Measurements from ENCODE around the gene MICAL2. TPM values are rescaled to one million over a fixed set of nuclear protein-coding genes. Genes with fewer than 3 reads are reported as not detected.

MICAL2 gene
- polyA plus RNA-seq, 2 donors = 4.5 to 6.2 TPM

DNA sequence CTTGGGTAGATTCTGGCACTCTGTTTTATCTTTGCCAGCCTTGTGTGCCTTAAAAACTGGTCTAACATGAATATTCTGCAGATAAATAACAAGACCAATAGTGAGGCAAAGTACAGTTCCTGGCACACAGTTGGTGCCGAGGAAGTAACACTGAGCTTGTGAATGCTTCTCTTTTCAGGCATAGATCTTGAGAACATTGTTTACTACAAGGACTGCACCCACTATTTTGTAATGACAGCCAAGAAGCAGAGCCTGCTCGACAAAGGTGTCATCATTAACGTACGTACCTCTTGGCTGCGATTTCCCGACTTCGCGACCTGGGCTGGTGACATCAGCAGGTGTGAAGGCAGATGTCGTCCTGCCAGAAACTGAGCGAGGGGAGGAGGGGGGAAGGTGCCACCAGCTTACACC lies 105.7 kb downstream of the MICAL2 start:
- Histone ChIP-seq H3K4me1 (ENCODE audit: control insufficient read depth in 2 of 2, insufficient read depth in 2 of 2, low read length in 1 of 2) (peaks cover 2% of the 10 kb centered on the region in 2 donors), H3K27me3 (ENCODE audit: control insufficient read depth in 1 of 2, insufficient read depth in 2 of 2, low read length in 2 of 2) (no peaks in the 10 kb centered on the region), H3K9me3 (ENCODE audit: control insufficient read depth in 2 of 2, insufficient read depth in 1 of 2, low read depth in 1 of 2, low read length in 1 of 2) (no peaks in the 10 kb centered on the region), H3K36me3 (ENCODE audit: control insufficient read depth in 2 of 2, insufficient read depth in 2 of 2, low read length in 1 of 2) (no peaks in the 10 kb centered on the region), H3K4me3 (ENCODE audit: low read depth in 1 of 2, low read length in 2 of 2) (no peak overlapping the region), H3K27ac (ENCODE audit: low read depth in 2 of 2, low read length in 1 of 2) (peak overlapping the region in 1 of 2 donors; percentile 42)
- WGBS, 2 donors = 42 to 68% methylated on average over 10 of the region's 10 CpGs

DNA sequence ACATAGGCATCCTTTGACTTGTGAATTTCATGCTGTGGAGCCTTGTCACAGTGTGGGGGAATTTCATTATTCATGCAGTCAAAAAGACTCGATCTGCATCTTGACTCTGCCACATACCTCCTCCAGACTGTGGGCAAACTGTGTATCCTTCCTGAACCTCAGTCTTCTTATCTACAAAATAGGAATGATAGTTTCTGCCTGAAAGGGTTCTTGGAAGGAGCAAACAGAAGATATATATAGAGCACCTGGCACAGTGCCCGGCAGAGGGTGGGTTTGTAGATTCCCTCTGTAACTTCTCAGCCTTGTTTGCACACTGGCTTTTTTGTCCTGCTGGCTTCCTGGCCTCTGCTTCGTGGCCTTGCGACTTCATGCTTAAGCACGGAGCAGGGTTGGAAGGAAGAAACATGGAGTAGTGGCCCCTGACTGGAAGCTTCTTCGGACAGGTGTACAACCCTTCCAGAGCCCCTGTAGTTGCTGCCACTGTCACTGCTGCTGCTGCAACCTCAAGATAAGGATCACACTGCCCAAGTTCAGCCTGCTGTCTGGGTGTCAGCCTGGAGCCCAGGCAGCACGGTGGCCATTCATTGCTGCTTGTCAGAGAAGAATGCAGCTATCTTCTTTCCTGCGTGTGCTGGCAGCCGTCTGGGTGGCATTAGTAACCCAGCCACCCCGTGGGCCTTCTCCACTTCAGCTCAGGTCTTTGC lies 106.4 kb downstream of the MICAL2 start:
- 41 to 53% methylated on average over 10 of the region's 10 CpGs for WGBS, 2 donors
- H3K4me3 ChIP-seq (ENCODE audit: low read depth in 1 of 2, low read length in 2 of 2) = no peak overlapping the region
- H3K36me3 ChIP-seq (ENCODE audit: control insufficient read depth in 2 of 2, insufficient read depth in 2 of 2, low read length in 1 of 2) = peaks cover 0 to 2% of the 10 kb centered on the region in 2 donors
- peak overlapping the region in 1 of 2 donors; percentile 42 for H3K27ac ChIP-seq (ENCODE audit: low read depth in 2 of 2, low read length in 1 of 2)
- no peaks in the 10 kb centered on the region for H3K27me3 ChIP-seq (ENCODE audit: control insufficient read depth in 1 of 2, insufficient read depth in 2 of 2, low read length in 2 of 2)
- H3K4me1 ChIP-seq (ENCODE audit: control insufficient read depth in 2 of 2, insufficient read depth in 2 of 2, low read length in 1 of 2) = peaks cover 2% of the 10 kb centered on the region in 2 donors
- no peaks in the 10 kb centered on the region for H3K9me3 ChIP-seq (ENCODE audit: control insufficient read depth in 2 of 2, insufficient read depth in 1 of 2, low read depth in 1 of 2, low read length in 1 of 2)

DNA sequence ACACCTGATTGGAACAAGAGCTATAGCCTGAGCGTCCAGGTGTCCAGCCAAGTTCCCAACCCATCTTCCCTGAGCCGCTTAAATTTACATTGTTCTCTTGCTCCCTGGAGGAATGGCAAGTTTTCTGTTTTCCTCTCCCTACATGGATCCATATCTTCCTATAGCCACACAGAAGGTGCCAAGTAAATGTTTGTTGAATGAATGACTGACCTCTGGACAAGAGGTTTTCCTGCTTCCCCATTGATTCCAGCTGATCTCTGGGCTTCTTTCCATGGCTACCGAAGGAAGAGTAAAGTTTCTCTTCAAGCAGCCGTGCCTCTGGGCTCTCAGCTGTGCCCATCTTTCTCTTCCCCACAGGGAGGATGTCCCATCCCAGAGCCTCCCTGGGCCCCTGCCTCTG lies 107.5 kb downstream of the MICAL2 start:
- H3K36me3 ChIP-seq (ENCODE audit: control insufficient read depth in 2 of 2, insufficient read depth in 2 of 2, low read length in 1 of 2) = peaks cover 3% of the 10 kb centered on the region in 2 donors
- H3K4me3 ChIP-seq (ENCODE audit: low read depth in 1 of 2, low read length in 2 of 2) = no peak overlapping the region
- H3K27ac ChIP-seq (ENCODE audit: low read depth in 2 of 2, low read length in 1 of 2) = no peak overlapping the region
- no peaks in the 10 kb centered on the region for H3K27me3 ChIP-seq (ENCODE audit: control insufficient read depth in 1 of 2, insufficient read depth in 2 of 2, low read length in 2 of 2)
- H3K4me1 ChIP-seq (ENCODE audit: control insufficient read depth in 2 of 2, insufficient read depth in 2 of 2, low read length in 1 of 2) = peaks cover 2 to 9% of the 10 kb centered on the region in 2 donors
- 81 to 92% methylated on average over 4 of the region's 4 CpGs for WGBS, 2 donors
- H3K9me3 ChIP-seq (ENCODE audit: control insufficient read depth in 2 of 2, insufficient read depth in 1 of 2, low read depth in 1 of 2, low read length in 1 of 2) = no peaks in the 10 kb centered on the region

DNA sequence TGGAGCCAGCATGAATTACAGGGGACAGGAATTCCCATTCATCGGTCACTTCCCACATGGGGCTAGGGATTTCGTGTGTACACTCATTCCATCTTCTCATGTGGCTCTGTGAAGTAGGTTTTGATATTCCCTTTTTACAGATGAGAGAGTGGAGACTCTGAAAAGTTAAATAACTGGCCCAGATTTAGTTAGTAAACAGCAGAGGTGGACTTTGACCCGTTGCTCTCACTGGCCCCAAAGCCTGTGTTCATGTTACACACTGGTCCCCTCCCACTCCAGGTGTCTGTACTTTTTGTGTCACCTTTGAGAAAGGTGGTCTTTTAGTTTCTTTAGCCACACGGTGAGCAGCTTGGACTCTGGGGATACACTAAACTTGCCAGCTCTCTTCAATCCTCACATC lies 108.5 kb downstream of the MICAL2 start:
- Histone ChIP-seq H3K9me3 (ENCODE audit: control insufficient read depth in 2 of 2, insufficient read depth in 1 of 2, low read depth in 1 of 2, low read length in 1 of 2) (no peaks in the 10 kb centered on the region), H3K4me1 (ENCODE audit: control insufficient read depth in 2 of 2, insufficient read depth in 2 of 2, low read length in 1 of 2) (peaks cover 4 to 11% of the 10 kb centered on the region in 2 donors), H3K4me3 (ENCODE audit: low read depth in 1 of 2, low read length in 2 of 2) (no peak overlapping the region), H3K36me3 (ENCODE audit: control insufficient read depth in 2 of 2, insufficient read depth in 2 of 2, low read length in 1 of 2) (peaks cover 3% of the 10 kb centered on the region in 2 donors), H3K27ac (ENCODE audit: low read depth in 2 of 2, low read length in 1 of 2) (no peak overlapping the region), H3K27me3 (ENCODE audit: control insufficient read depth in 1 of 2, insufficient read depth in 2 of 2, low read length in 2 of 2) (no peaks in the 10 kb centered on the region)
- 76 to 82% methylated on average over 4 of the region's 4 CpGs for WGBS, 2 donors

DNA sequence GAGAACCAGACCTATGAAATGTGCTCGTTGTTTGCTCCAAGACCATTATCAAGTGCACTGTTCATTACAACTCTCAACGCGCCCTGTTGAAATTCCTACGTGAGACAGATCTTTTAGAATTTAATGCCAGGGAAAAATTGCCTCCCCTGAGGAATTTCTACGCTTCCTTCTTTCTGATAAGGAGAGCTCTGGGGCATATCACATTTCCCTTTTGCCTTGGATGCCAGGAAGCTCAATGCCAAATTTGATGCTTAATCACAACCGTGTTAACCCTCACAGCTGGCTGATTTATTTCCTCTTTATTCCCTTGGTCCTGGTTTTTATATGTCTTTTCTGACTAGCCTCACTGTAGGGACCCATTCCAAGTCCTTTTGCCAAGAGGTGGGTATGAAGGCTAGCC lies 109.4 kb downstream of the MICAL2 start:
- Histone ChIP-seq H3K4me3 (ENCODE audit: low read depth in 1 of 2, low read length in 2 of 2) (no peak overlapping the region), H3K4me1 (ENCODE audit: control insufficient read depth in 2 of 2, insufficient read depth in 2 of 2, low read length in 1 of 2) (peaks cover 7 to 11% of the 10 kb centered on the region in 2 donors), H3K9me3 (ENCODE audit: control insufficient read depth in 2 of 2, insufficient read depth in 1 of 2, low read depth in 1 of 2, low read length in 1 of 2) (no peaks in the 10 kb centered on the region), H3K36me3 (ENCODE audit: control insufficient read depth in 2 of 2, insufficient read depth in 2 of 2, low read length in 1 of 2) (peaks cover 3% of the 10 kb centered on the region in 2 donors), H3K27me3 (ENCODE audit: control insufficient read depth in 1 of 2, insufficient read depth in 2 of 2, low read length in 2 of 2) (no peaks in the 10 kb centered on the region), H3K27ac (ENCODE audit: low read depth in 2 of 2, low read length in 1 of 2) (no peak overlapping the region)
- WGBS, 2 donors = 53 to 65% methylated on average over 6 of the region's 6 CpGs

DNA sequence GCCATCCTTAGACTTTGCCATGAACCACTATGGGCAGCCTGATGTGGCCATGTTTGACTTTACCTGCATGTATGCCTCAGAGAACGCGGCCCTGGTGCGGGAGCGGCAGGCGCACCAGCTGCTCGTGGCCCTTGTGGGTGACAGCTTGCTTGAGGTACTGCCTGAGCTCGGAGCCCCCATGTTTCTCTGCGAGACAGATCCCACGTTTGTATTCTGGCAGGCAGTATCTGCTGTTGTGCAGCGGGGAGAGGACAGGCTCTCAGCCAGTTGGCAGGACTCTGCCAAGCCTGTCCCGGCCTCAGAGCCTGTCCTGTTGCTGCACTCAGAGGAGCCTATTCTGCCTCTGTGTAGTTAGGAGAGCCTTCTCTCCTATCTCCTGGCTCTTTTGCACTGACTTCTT lies 109.9 kb downstream of the MICAL2 start:
- Histone ChIP-seq H3K27me3 (ENCODE audit: control insufficient read depth in 1 of 2, insufficient read depth in 2 of 2, low read length in 2 of 2) (no peaks in the 10 kb centered on the region), H3K4me1 (ENCODE audit: control insufficient read depth in 2 of 2, insufficient read depth in 2 of 2, low read length in 1 of 2) (peaks cover 7 to 11% of the 10 kb centered on the region in 2 donors), H3K36me3 (ENCODE audit: control insufficient read depth in 2 of 2, insufficient read depth in 2 of 2, low read length in 1 of 2) (peaks cover 3% of the 10 kb centered on the region in 2 donors), H3K9me3 (ENCODE audit: control insufficient read depth in 2 of 2, insufficient read depth in 1 of 2, low read depth in 1 of 2, low read length in 1 of 2) (no peaks in the 10 kb centered on the region), H3K4me3 (ENCODE audit: low read depth in 1 of 2, low read length in 2 of 2) (no peak overlapping the region), H3K27ac (ENCODE audit: low read depth in 2 of 2, low read length in 1 of 2) (peak overlapping the region in 1 of 2 donors; percentile 26)
- 59 to 60% methylated on average over 11 of the region's 11 CpGs for WGBS, 2 donors

DNA sequence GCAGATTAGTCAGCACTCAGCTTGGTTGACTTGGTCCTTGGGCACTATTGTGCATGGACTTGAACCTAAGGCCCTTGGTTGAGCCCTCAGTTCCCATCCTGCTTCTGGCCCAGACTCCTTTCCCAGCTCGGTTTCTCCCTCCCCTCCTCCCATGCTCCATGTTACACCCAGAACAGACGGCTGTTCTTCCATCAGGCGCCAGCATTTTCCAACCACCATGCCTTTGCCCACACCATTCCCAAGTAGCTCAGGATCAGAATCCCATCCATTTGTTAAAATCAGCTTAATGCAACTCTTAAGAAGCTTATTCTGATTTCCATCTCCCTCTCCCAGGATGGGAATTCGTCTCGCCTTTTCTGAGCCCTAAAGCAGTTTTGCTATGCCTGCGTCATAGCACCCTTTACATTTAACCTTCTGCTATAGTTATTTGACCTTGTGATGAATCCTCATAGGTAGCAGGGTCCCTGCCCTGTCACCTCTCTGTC lies 110.7 kb downstream of the MICAL2 start:
- no peaks in the 10 kb centered on the region for H3K9me3 ChIP-seq (ENCODE audit: control insufficient read depth in 2 of 2, insufficient read depth in 1 of 2, low read depth in 1 of 2, low read length in 1 of 2)
- H3K36me3 ChIP-seq (ENCODE audit: control insufficient read depth in 2 of 2, insufficient read depth in 2 of 2, low read length in 1 of 2) = peaks cover 3 to 6% of the 10 kb centered on the region in 2 donors
- H3K27ac ChIP-seq (ENCODE audit: low read depth in 2 of 2, low read length in 1 of 2) = peak overlapping the region in 1 of 2 donors; percentile 54
- no peaks in the 10 kb centered on the region for H3K27me3 ChIP-seq (ENCODE audit: control insufficient read depth in 1 of 2, insufficient read depth in 2 of 2, low read length in 2 of 2)
- WGBS, 2 donors = 93 to 97% methylated on average over 6 of the region's 6 CpGs
- H3K4me1 ChIP-seq (ENCODE audit: control insufficient read depth in 2 of 2, insufficient read depth in 2 of 2, low read length in 1 of 2) = peaks cover 7 to 11% of the 10 kb centered on the region in 2 donors
- H3K4me3 ChIP-seq (ENCODE audit: low read depth in 1 of 2, low read length in 2 of 2) = no peak overlapping the region

DNA sequence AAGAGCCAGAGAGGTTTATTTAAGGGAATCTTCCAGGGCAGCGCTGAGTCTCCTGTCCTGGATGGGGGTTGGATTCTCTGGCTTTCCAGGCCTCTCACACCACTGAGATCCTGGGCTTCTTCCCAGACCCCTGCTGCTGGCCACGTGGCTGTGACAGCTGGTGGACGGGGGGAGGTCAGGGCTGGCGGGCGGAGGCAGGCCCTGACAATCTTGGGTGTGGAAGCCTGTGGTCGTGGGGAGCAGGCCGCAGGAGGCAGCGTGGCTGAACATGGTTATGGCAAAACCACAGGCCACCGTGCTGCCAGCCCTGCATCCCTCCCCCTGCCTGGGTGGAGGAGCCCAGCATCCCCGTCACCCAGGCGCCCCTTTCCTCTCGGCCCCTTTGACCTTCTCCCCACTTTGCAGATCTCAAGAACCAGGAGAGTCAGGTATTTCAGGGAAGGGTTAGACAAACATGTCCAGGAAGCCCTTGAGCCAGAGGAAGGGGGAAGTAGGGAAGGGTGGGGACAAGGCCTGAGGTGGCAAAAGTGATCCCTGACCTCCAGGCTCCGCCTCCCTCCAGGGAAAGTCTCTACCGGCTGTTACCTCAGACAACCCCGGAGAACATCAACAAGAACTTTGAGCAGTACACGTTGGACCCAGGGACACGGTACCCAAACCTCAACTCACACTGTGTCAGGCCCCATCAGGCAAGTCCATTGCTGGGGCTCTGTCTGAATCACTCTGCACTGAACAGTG lies 111.8 kb downstream of the MICAL2 start:
- H3K4me3 ChIP-seq (ENCODE audit: low read depth in 1 of 2, low read length in 2 of 2) = no peak overlapping the region
- peak overlapping the region in 1 of 2 donors; percentile 34 for H3K27ac ChIP-seq (ENCODE audit: low read depth in 2 of 2, low read length in 1 of 2)
- 61 to 71% methylated on average over 17 of the region's 17 CpGs for WGBS, 2 donors
- peaks cover 5 to 9% of the 10 kb centered on the region in 2 donors for H3K4me1 ChIP-seq (ENCODE audit: control insufficient read depth in 2 of 2, insufficient read depth in 2 of 2, low read length in 1 of 2)
- H3K36me3 ChIP-seq (ENCODE audit: control insufficient read depth in 2 of 2, insufficient read depth in 2 of 2, low read length in 1 of 2) = peaks cover 3 to 13% of the 10 kb centered on the region in 2 donors
- no peaks in the 10 kb centered on the region for H3K27me3 ChIP-seq (ENCODE audit: control insufficient read depth in 1 of 2, insufficient read depth in 2 of 2, low read length in 2 of 2)
- H3K9me3 ChIP-seq (ENCODE audit: control insufficient read depth in 2 of 2, insufficient read depth in 1 of 2, low read depth in 1 of 2, low read length in 1 of 2) = no peaks in the 10 kb centered on the region

DNA sequence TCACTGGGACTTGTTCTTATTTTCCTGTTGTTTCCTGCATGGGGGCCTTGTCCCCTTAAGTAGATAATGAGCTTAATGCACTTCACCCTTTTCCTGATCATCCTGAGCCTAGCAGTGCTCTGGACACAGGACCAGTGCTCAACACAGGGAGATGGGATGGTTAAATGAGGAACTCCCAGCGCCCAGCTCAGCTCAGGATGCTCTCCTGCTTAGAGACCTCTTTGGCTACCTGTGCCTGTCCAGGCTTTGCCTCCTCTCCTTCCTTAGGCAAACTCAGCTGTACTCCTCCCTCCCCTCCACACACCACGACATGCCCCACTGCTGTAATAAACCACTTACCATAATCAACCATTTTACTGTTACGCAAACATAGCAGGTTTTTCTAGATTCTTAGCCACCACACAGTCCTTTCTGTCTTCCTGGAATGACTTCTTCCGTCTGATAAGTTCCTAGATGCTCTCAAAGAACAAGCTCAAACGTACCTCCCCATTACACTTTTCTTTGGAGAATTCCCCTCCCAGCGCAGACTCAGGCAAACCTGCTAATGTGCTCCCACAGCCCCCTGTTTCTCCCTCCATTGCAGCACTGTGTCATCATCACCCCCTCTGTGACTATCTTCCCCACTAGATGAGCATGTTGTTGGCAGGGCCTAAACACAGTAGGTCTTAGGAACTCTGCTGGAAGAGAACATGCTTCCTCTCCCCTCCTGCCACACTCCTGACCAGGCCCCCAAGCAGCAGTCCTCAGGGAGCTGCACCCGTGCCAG lies 113.6 kb downstream of the MICAL2 start:
- no peaks in the 10 kb centered on the region for H3K27me3 ChIP-seq (ENCODE audit: control insufficient read depth in 1 of 2, insufficient read depth in 2 of 2, low read length in 2 of 2)
- peaks cover 5 to 9% of the 10 kb centered on the region in 2 donors for H3K4me1 ChIP-seq (ENCODE audit: control insufficient read depth in 2 of 2, insufficient read depth in 2 of 2, low read length in 1 of 2)
- H3K9me3 ChIP-seq (ENCODE audit: control insufficient read depth in 2 of 2, insufficient read depth in 1 of 2, low read depth in 1 of 2, low read length in 1 of 2) = no peaks in the 10 kb centered on the region
- no peak overlapping the region for H3K4me3 ChIP-seq (ENCODE audit: low read depth in 1 of 2, low read length in 2 of 2)
- 50 to 56% methylated on average over 7 of the region's 7 CpGs for WGBS, 2 donors
- H3K36me3 ChIP-seq (ENCODE audit: control insufficient read depth in 2 of 2, insufficient read depth in 2 of 2, low read length in 1 of 2) = peaks cover 3 to 14% of the 10 kb centered on the region in 2 donors
- H3K27ac ChIP-seq (ENCODE audit: low read depth in 2 of 2, low read length in 1 of 2) = peak overlapping the region; percentile 18 to 85
